HG03159 (cell line): ENCODE measurements around the gene ZNF862.
"Not testable (repeated sequence)": the region's sequence is repeated elsewhere in the genome, so short reads cannot be mapped to it uniquely, and the experiment has no call there.

Experiments used
- ATAC-seq: cut with Tn5 transposase; IDR thresholded peaks from one replicate; pipeline ENCODE4 v1.9.1; 2021; ENCODE audit warnings: mild to moderate bottlenecking, moderate library complexity; ENCODE audit not compliant: unreplicated experiment

The ZNF862 gene

GRCh38 chr7:149879271-149879743 is 41.1 kb downstream of the ZNF862 start:
- ATAC-seq: no peak

GRCh38 chr7:149879766-149880637 is 41.8 kb downstream of the ZNF862 start:
- ATAC-seq: no peak

GRCh38 chr7:149880638-149881311 is 42.6 kb downstream of the ZNF862 start:
- no peak for ATAC-seq

GRCh38 chr7:149881328-149882247 is 43.4 kb downstream of the ZNF862 start:
- no peak for ATAC-seq

GRCh38 chr7:149882248-149883047 is 44.3 kb downstream of the ZNF862 start:
- no peak for ATAC-seq

- ATAC-seq: no peak
These were observed 44.9 kb downstream of the ZNF862 start for GRCh38 chr7:149883048-149883438.

- ATAC-seq: no peak
These were observed 45.3 kb downstream of the ZNF862 start for GRCh38 chr7:149883452-149883861.

- ATAC-seq: no peak
These were observed 45.8 kb downstream of the ZNF862 start for GRCh38 chr7:149884016-149884415.

GRCh38 chr7:149884541-149884940 is 46.4 kb downstream of the ZNF862 start:
- no peak for ATAC-seq

GRCh38 chr7:149885191-149886017 is 47.2 kb downstream of the ZNF862 start:
- ATAC-seq: no peak

- no peak for ATAC-seq
These were observed 47.8 kb downstream of the ZNF862 start for GRCh38 chr7:149886018-149886415.

- no peak for ATAC-seq
These were observed 49.1 kb downstream of the ZNF862 start for GRCh38 chr7:149887311-149887710.

GRCh38 chr7:149890715-149891114 is 52.5 kb downstream of the ZNF862 start:
- not testable (repeated sequence) for ATAC-seq

- ATAC-seq: not testable (repeated sequence)
These were observed 56.8 kb downstream of the ZNF862 start for GRCh38 chr7:149894957-149895356.

- not testable (repeated sequence) for ATAC-seq
These were observed 69.7 kb downstream of the ZNF862 start for GRCh38 chr7:149907776-149908376.

- ATAC-seq: not testable (repeated sequence)
These were observed 72.0 kb downstream of the ZNF862 start for GRCh38 chr7:149910219-149910618.

- ATAC-seq: not testable (repeated sequence)
These were observed 74.0 kb downstream of the ZNF862 start for GRCh38 chr7:149912126-149912525.
